Right cardiac atrium (tissue), 5 donors: ENCODE data around the gene CHP2. TPM values are rescaled to one million over a fixed set of nuclear protein-coding genes. Genes with fewer than 3 reads are reported as not detected.
"Not testable (repeated sequence)": the region's sequence is repeated elsewhere in the genome, so short reads cannot be mapped to it uniquely, and the experiment has no call there.

Experiments
- ATAC-seq, 2 donors: fragments of 200-7000 bp; cut with Tn5 transposase; one replicate each; pipeline versions ENCODE4 v1.8.0 to v1.9.1; 2020; ENCODE audit warnings: moderate library complexity in 2 of 2, mild to moderate bottlenecking in 1 of 2
- DNase-seq, 3 donors: peaks; one replicate each; pipeline ENCODE4 v3.0.0-alpha.2; 2020
- H3K27ac ChIP-seq: one replicate; pipeline ENCODE4 v1.5.1; 2013; ENCODE audit warnings: mild to moderate bottlenecking, low read length, control low read depth, moderate library complexity
- H3K27me3 ChIP-seq: one replicate; pipeline ENCODE4 v1.6.1; 2013; ENCODE audit not compliant: control insufficient read depth, insufficient read depth
- H3K4me1 ChIP-seq: one replicate; pipeline ENCODE4 v1.6.1; 2013; ENCODE audit warnings: low read length; ENCODE audit not compliant: control insufficient read depth, insufficient read depth
- H3K4me3 ChIP-seq: one replicate; pipeline ENCODE4 v1.5.1; 2013; ENCODE audit warnings: low read length, control low read depth
- H3K9me3 ChIP-seq: one replicate; pipeline ENCODE4 v1.6.1; 2013; ENCODE audit warnings: low read length; ENCODE audit not compliant: control insufficient read depth
- WGBS: extraction: QIAGEN DNeasy Blood & Tissue Kit; methylation state at CpG from one replicate; pipeline ENCODE4 v1.1.7; 2013; 5-methylcytosine and 5-hydroxymethylcytosine counted together
- intact Hi-C, 4 donors: fragments of 100-400 bp; cut with DNase I; formaldehyde crosslinking; loops; one replicate each; pipeline versions ENCODE4 v1.11.0 to v1.14.0; 2022 to 2023
- long read RNA-seq, 4 donors: library from polyadenylated mRNA; unstranded; transcript quantifications; one replicate each; pipeline ENCODE4 v2.0.0, GENCODE V29; 2020 to 2021
- polyA plus RNA-seq: library from polyadenylated mRNA; stranded (reverse); fragments of 200-250 nt; gene quantifications from one replicate; pipeline ENCODE4 v1.2.3, GENCODE V29; 2013
- total RNA-seq, 4 donors: library from RNA; stranded (reverse); fragmentation: NEBNext Ultra II Directional; extraction: Animal tissue kit (Norgen Biotek cat#: 25700); gene quantifications; one replicate each; pipeline ENCODE4 v1.2.1, GENCODE V29; 2021
- donor health status: healthy with polysubstance abuse.
- donor health status: DM: no; HTN: yes; CAD: no.
- donor health status: DM: no; HTN: no; CAD: no.
- donor health status: DM: no; HTN: yes; CAD: no; lungs with severe emphysema.
- donor health status: DM: yes; HTN: yes; CAD: no.

The CHP2 gene
- total RNA-seq, result not detected
- 0.07 TPM for polyA plus RNA-seq
- long read RNA-seq, donor 1, result 0 reads
- long read RNA-seq, donor 2, result 0 reads
- long read RNA-seq, donor 3, result 0 reads
- long read RNA-seq, donor 4, result 0 reads

DNA sequence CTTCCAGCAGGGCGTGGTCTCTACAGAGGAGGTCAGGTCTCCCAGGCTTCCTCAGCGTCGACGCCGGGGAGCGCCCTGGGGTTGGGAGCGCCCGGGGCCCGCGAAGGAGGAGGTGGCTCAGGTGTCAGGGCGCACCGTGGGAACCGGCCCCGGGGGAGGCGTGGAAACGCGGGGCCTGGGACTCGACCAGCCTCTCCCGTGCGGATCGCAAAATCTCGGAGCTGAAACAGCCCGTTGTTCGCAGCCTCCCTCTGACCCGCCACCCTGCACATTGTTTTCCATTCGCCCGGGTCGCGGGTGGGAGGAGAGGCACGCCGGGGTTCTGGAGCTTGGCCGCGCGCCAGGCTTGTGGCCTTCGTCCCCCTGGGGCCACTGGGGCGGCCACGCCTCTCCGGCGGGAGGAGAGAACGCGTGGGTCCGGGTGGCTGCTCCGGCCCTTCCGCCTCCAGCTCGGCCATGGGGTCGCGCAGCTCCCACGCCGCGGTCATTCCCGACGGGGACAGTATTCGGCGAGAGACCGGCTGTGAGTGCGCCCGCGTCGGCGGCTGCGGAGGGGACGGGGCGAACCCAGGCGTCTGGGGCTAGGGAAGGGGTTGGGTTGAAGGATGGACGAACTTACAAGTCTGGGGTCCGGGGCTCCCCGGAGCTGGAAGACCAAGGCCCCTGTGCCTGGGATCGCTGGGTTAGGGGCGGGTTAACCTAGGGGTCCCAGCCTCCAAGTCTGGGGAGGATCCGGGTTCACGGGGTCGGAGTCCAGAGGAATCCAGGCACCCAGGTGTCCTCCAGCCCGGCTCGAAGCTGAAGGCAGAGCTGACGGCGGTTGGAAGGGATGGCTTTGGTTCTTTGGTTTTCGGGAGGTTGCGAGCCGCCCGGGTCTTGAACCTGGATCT lies at the start of gene CHP2:
TSS of gene CHP2 (plus strand) at position 433 of the 890 bp plus-strand sequence. CDS start at position 457, 24 bp downstream.
- ATAC-seq, result peak; percentile 48 to 57
- Histone ChIP-seq H3K27me3 (no peaks in the 10 kb centered on the region), H3K27ac (no peak within 1 kb of the TSS), H3K9me3 (no peaks in the 10 kb centered on the region), H3K4me3 (peak within 1 kb of the TSS; percentile 26), H3K4me1 (peaks cover 2% of the 10 kb centered on the region)
- DNase-seq, result peak; percentile 23 to 60 (median 57)
- intact Hi-C loops, result no loop called here
- 3% methylated on average over 80 of the region's 80 CpGs for WGBS

DNA sequence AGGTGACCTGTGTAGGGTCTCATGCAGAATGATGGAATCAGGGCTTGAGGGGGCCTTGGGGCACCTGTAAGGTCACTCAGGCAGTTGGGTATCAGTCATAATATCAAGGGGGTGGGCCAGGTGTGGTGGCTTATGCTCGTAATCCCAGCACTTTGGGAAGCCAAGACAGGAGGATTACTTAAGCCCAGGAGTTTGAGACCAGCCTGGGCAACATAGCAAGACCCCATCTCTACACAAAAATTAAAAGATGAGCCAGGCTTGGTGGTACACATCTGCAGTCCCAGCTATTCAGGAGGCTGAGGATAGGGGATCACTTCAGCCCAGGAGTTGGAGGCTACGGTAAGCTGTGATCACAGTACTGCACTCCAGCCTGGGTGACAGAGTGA lies 49.3 kb upstream of the CHP2 start:
- WGBS, result 82% methylated on average over 2 of the region's 2 CpGs
- intact Hi-C loops, result no loop called here
- H3K4me1 ChIP-seq, result no peaks in the 10 kb centered on the region
- ATAC-seq, result no peak
- H3K27ac ChIP-seq, result no peak overlapping the region
- peaks cover 5% of the 10 kb centered on the region for H3K9me3 ChIP-seq
- no peak overlapping the region for H3K4me3 ChIP-seq
- H3K27me3 ChIP-seq, result no peaks in the 10 kb centered on the region
- DNase-seq, result no peak

- Histone ChIP-seq H3K27ac (no peak overlapping the region), H3K4me3 (no peak overlapping the region), H3K27me3 (no peaks in the 10 kb centered on the region), H3K4me1 (no peaks in the 10 kb centered on the region), H3K9me3 (peaks cover 5% of the 10 kb centered on the region)
- intact Hi-C loops, result no loop called here
- DNase-seq, result no peak
- ATAC-seq, result no peak
- 74% methylated on average over 4 of the region's 4 CpGs for WGBS
Observed at GRCh38 chr16:23706439-23706838, 48.4 kb upstream of the CHP2 start.

- Histone ChIP-seq H3K4me3 (no peak overlapping the region), H3K9me3 (peaks cover 5% of the 10 kb centered on the region), H3K27ac (no peak overlapping the region), H3K4me1 (no peaks in the 10 kb centered on the region), H3K27me3 (no peaks in the 10 kb centered on the region)
- intact Hi-C loops, result no loop called here
- ATAC-seq, result no peak
- DNase-seq, result no peak
Observed at GRCh38 chr16:23709536-23709935, 45.3 kb upstream of the CHP2 start.

DNA sequence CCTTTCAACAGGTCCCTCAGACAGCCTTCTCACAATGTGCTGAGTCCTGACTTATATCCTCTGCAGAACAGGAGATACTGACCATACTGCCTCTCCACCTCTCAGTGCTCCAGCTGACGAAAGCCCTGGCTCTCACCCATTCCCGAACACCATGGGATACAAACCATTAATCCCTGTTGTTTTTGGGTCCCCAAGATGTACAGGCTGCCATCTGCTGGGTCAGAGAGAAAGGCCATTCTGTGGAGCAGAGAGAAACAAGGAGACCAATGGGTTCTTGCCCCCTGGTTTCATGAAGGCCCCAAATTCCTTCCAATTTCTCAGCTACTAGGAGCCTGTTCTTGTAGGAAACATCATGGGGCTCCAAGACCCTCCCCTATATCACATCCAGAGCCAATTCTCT lies 44.8 kb upstream of the CHP2 start:
- intact Hi-C loops, result no loop called here

DNA sequence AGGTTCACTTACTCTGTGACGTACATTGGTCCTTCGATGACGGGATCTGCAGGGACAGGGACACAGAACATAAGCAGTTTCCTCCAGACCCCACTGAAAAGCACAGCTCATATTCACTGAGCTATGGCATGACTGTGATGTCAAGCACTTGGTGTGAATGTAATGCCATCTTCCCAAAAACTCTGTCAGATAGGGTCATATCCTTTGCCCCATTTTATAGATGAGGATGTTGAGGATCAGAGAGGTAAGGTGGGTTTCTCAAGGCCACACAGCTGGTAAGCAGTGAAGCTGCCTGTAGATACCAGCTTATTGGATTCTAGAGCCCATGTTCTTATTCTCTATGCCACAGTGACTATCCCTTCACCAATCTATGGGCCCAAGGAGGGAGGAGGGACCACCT lies 44.3 kb upstream of the CHP2 start:
- intact Hi-C loops, result no loop called here
- no peak overlapping the region for H3K4me3 ChIP-seq
- 86% methylated on average over 3 of the region's 3 CpGs for WGBS
- H3K4me1 ChIP-seq, result no peaks in the 10 kb centered on the region
- DNase-seq (no peak), ATAC-seq (no peak)
- peaks cover 5% of the 10 kb centered on the region for H3K9me3 ChIP-seq
- no peaks in the 10 kb centered on the region for H3K27me3 ChIP-seq
- H3K27ac ChIP-seq, result no peak overlapping the region

More for the DNA sequence above, 44.8 kb upstream of the CHP2 start:
- Histone ChIP-seq H3K4me3 (no peak overlapping the region), H3K4me1 (no peaks in the 10 kb centered on the region), H3K27ac (no peak overlapping the region), H3K27me3 (no peaks in the 10 kb centered on the region), H3K9me3 (peaks cover 5% of the 10 kb centered on the region)
- DNase-seq (no peak), ATAC-seq (no peak)
- 79% methylated on average over 2 of the region's 2 CpGs for WGBS

DNA sequence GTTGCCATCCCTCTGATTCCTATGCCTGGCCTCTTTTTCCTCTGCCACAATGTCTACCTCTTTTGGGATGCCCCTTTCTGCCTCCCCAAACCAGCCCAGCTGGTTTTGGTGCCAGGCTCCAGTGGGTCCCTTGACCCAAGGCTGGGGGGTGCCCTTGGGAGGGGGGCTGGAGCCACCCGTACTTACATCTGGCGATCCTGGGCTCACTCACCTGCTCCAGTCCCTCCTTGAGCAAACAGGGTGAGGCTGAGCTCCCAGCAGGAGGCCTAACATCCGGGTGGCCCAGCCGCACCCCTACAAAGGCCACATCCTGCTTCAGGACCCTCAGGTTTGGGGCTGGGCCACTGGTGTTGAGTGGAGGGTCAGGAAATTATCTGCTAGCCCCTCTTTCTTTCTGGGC lies 43.0 kb upstream of the CHP2 start:
- Histone ChIP-seq H3K4me3 (no peak overlapping the region), H3K27ac (no peak overlapping the region), H3K9me3 (peaks cover 5% of the 10 kb centered on the region), H3K4me1 (no peaks in the 10 kb centered on the region), H3K27me3 (no peaks in the 10 kb centered on the region)
- intact Hi-C loops, result no loop called here
- DNase-seq (no peak), ATAC-seq (no peak)
- WGBS, result 66% methylated on average over 4 of the region's 4 CpGs

DNA sequence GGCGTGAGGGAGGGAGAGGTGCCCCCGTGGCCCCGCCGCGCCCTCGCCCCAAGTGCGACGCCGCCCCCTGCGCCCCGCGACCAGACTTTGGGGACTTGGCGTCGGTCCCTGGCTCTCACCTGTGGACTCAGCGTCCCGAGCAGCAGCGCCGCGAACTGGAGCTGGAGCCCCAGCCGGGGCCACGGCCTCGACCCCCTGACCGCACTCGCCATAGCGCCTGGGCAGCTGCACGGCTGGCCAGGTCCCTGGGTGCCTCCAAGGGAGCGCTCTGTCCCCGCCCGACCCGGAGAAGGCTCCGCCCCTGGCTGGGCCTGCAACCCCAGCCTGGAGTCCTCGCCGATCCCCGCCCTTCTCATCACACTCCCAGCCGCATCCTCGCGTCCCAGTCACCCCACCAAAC lies 41.9 kb upstream of the CHP2 start, which contains the start of gene ERN2:
TSS of gene ERN2 (minus strand) at position 247 of the 400 bp plus-strand sequence. CDS start at position 212, 35 bp downstream.
- H3K27ac ChIP-seq, result no peak within 1 kb of the TSS
- no peaks in the 10 kb centered on the region for H3K27me3 ChIP-seq
- ATAC-seq, result peak in 1 of 2 donors; percentile 62
- H3K4me3 ChIP-seq, result no peak within 1 kb of the TSS
- no peak for DNase-seq
- WGBS, result 5% methylated on average over 37 of the region's 37 CpGs
- intact Hi-C loops, result no loop called here
- H3K4me1 ChIP-seq, result no peaks in the 10 kb centered on the region
- peaks cover 5% of the 10 kb centered on the region for H3K9me3 ChIP-seq

DNA sequence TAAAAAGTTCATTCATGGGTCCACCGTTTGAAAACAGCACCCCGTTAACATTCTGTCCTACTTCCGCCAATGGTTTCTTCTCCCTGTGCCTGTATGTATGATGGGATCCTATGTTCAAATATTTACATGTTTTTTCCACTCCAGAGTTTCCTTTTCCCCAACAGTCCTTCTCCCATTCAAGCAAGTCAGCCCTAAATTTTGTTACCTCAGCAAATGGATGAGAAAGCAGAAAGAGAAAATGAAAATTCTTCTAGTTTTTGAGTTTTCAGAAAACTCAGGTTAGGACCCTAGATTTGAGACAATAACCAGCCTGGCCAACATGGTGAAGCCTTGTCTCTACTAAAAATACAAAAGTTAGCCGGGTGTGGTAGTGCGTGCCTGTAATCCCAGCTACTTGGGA lies 38.3 kb upstream of the CHP2 start:
- Histone ChIP-seq H3K27ac (no peak overlapping the region), H3K4me3 (no peak overlapping the region), H3K4me1 (no peaks in the 10 kb centered on the region), H3K27me3 (no peaks in the 10 kb centered on the region), H3K9me3 (no peaks in the 10 kb centered on the region)
- intact Hi-C loops, result no loop called here
- no peak for ATAC-seq
- 83% methylated on average over 5 of the region's 5 CpGs for WGBS
- no peak for DNase-seq

DNA sequence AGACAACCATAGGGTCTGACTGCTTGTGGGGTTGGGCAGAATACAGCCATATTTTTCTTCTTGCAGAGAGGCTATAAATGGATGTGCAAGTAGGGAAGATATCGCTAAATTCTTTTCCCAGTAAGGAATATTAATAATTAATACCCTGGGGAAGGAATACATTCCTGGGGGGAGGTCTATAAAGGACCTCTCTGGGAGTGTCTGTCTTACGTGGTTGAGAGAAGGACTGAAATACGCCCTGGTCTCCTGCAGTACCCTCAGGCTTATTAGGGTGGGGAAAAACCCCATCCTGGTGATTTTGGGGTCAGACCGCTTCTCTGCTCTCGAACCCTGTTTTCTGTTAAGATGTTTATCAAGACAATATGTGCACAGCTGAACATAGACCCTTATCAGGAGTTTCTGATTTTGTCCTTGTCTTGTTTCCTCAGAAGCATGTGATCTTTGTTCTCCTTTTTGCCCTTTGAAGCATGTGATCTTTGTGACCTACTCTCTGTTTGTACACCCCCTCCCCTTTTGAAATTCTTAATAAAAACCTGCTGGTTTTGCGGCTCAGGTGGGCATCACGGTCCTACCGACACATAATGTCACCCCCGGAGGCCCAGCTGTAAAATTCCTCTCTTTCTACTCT lies 32.1 kb upstream of the CHP2 start:
- intact Hi-C loops, DNase-seq, ATAC-seq, H3K27ac ChIP-seq, H3K27me3 ChIP-seq, H3K4me3 ChIP-seq, H3K9me3 ChIP-seq, H3K4me1 ChIP-seq: not testable (repeated sequence)
- 72% methylated on average over 9 of the region's 9 CpGs for WGBS

DNA sequence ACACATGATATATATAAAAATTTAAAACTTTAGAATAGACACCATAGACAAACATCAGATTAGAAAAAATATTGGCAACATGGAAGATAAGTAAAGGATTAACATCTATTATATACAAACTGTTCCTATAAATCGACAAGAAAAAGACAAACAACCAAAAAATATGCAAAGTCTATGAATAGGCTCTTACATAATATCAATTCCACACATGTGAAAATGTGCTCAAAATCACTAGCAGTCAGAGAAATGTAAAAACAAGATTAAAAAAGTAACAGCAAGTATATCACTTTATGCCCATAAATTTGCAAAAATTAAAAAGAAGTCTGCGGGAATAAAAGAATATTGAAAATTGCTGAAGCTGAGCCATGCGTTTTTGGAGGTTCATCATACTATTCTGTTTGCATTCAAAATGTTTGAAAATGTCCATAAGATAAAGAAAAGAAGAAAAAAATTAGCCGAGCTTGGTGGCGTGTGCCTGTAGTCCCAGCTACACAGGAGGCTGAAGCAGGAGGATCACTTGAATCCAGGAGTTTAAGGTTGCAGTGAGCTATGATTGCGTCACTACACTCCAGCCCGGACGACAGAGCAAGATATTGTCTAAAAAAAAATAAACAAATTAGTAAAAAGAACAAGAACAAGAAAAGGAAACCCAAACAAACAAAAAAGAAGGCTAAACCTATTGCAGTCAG lies 30.6 kb upstream of the CHP2 start:
- ATAC-seq (no peak), DNase-seq (no peak)
- WGBS, result 77% methylated on average over 8 of the region's 8 CpGs
- Histone ChIP-seq H3K4me3 (no peak overlapping the region), H3K27me3 (no peaks in the 10 kb centered on the region), H3K4me1 (peaks cover 1% of the 10 kb centered on the region), H3K9me3 (no peaks in the 10 kb centered on the region), H3K27ac (no peak overlapping the region)
- intact Hi-C loops, result no loop called here
